ENCODE measurements around the gene AQP7.

The AQP7 gene

GRCh38 chr9:33445389-33446239 lies 43.2 kb upstream of the AQP7 start:
- TF ChIP-seq CTCF (IDR thresholded peaks at IDR 0.05; ENCODE audit: insufficient read depth, low read depth, low read length, missing control alignments) = no peak
- DNase-seq (ENCODE audit: low read depth) = no peak
- H3K4me3 ChIP-seq (ENCODE audit: low read length) = peak overlapping the region; percentile 98

- DNase-seq (ENCODE audit: low read depth) = no peak
- peak overlapping the region; percentile 4 for H3K4me3 ChIP-seq (ENCODE audit: low read length)
- no peak for TF ChIP-seq CTCF (IDR thresholded peaks at IDR 0.05; ENCODE audit: insufficient read depth, low read depth, low read length, missing control alignments)
Measured at GRCh38 chr9:33443464-33444154, 41.2 kb upstream of the AQP7 start.

- H3K4me3 ChIP-seq (ENCODE audit: low read length) = peak overlapping the region; percentile 4
- peak; percentile 77 for DNase-seq (ENCODE audit: low read depth)
- no peak for TF ChIP-seq CTCF (IDR thresholded peaks at IDR 0.05; ENCODE audit: insufficient read depth, low read depth, low read length, missing control alignments)
Measured at GRCh38 chr9:33443047-33443446, 40.7 kb upstream of the AQP7 start.

GRCh38 chr9:33442125-33442524 lies 39.8 kb upstream of the AQP7 start:
- H3K4me3 ChIP-seq (ENCODE audit: low read length) = no peak overlapping the region
- TF ChIP-seq CTCF (IDR thresholded peaks at IDR 0.05; ENCODE audit: insufficient read depth, low read depth, low read length, missing control alignments) = no peak
- no peak for DNase-seq (ENCODE audit: low read depth)

- no peak for DNase-seq (ENCODE audit: low read depth)
- TF ChIP-seq CTCF (IDR thresholded peaks at IDR 0.05; ENCODE audit: insufficient read depth, low read depth, low read length, missing control alignments) = no peak
- H3K4me3 ChIP-seq (ENCODE audit: low read length) = no peak overlapping the region
Measured at GRCh38 chr9:33440609-33441008, 38.2 kb upstream of the AQP7 start.

- no peak for DNase-seq (ENCODE audit: low read depth)
- no peak overlapping the region for H3K4me3 ChIP-seq (ENCODE audit: low read length)
- no peak for TF ChIP-seq CTCF (IDR thresholded peaks at IDR 0.05; ENCODE audit: insufficient read depth, low read depth, low read length, missing control alignments)
Measured at GRCh38 chr9:33440204-33440603, 37.8 kb upstream of the AQP7 start.
